Suppressor macrophage treated with lipopolysaccharide for 4 hours (primary cell): Measurements from ENCODE around the gene INO80E.
"Not testable (repeated sequence)": the region's sequence is repeated elsewhere in the genome, so short reads cannot be mapped to it uniquely, and the experiment has no call there.

Experiments
- DNase-seq: peaks from one replicate; pipeline ENCODE4 v3.0.0-alpha.2; 2020

The INO80E gene

GRCh38 chr16:30010844-30011713 lies 15.0 kb downstream of the INO80E start, which contains the start of gene DOC2A:
Gene DOC2A, minus strand, starts transcription at chr16:30011027. Its CDS starts 805 bp downstream, at chr16:30010222.
- peak; percentile 12 for DNase-seq

GRCh38 chr16:30011714-30012504 lies 15.9 kb downstream of the INO80E start:
- no peak for DNase-seq

DNA sequence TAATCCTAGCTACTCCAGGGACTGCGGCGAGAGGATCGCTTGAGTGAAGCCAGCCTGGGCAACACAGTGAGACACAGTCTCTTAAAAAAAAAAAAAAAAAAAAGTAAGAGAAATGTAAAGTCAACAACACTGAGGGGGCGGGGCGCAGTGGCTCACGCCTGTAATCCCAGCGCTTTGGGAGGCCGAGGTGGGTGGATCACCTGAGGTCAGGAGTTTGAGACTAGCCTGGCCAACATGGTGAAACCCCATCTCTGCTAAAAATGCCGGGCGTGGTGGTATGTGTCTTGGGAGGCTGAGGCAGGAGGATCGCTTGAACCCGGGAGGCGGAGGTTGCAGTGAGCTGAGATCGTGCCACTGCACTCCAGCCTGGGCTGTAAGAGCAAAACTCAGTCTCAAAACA lies 16.6 kb downstream of the INO80E start:
- not testable (repeated sequence) for DNase-seq

GRCh38 chr16:30015450-30015849 lies 19.4 kb downstream of the INO80E start:
- not testable (repeated sequence) for DNase-seq

GRCh38 chr16:30016555-30017276 lies 20.7 kb downstream of the INO80E start:
- DNase-seq = no peak

- DNase-seq = no peak
Measured at GRCh38 chr16:30017277-30017656, 21.2 kb downstream of the INO80E start.

GRCh38 chr16:30017937-30018336 lies 21.9 kb downstream of the INO80E start:
- DNase-seq = not testable (repeated sequence)

- no peak for DNase-seq
Measured at GRCh38 chr16:30018731-30019158, 22.7 kb downstream of the INO80E start.

GRCh38 chr16:30022887-30023286 lies 26.8 kb downstream of the INO80E start, which contains the start of gene C16orf92:
Gene C16orf92, plus strand, starts transcription at chr16:30023198. Its CDS starts 143 bp downstream, at chr16:30023341.
- DNase-seq = no peak

GRCh38 chr16:30023586-30023985 lies 27.5 kb downstream of the INO80E start:
- no peak for DNase-seq

- DNase-seq = no peak
Measured at GRCh38 chr16:30024451-30024850, 28.4 kb downstream of the INO80E start.

- no peak for DNase-seq
Measured at GRCh38 chr16:30025156-30025555, 29.1 kb downstream of the INO80E start.

- DNase-seq = no peak
Measured at GRCh38 chr16:30025574-30025973, 29.5 kb downstream of the INO80E start.

DNA sequence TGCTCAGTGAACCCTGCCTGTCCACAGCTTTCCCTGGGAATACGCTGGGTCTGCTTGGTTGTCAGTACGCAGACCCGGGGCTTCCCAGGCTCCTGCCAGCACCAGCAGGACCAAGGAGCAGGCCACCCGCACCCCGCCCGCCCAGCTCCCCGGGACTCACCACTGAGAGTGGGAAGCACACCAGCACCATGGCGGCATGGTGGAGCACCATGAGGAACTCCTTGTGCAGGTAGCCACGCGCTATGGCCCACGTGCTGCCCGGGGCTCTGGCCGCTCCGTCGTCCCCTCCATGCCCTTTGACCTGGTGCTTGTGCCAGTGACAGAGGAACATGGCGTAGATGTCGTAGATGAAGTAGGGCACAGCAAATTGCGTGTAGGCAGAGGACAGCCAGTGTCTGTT lies 30.4 kb downstream of the INO80E start:
- DNase-seq = no peak

GRCh38 chr16:30027588-30028437 lies 31.8 kb downstream of the INO80E start:
- DNase-seq = no peak

DNA sequence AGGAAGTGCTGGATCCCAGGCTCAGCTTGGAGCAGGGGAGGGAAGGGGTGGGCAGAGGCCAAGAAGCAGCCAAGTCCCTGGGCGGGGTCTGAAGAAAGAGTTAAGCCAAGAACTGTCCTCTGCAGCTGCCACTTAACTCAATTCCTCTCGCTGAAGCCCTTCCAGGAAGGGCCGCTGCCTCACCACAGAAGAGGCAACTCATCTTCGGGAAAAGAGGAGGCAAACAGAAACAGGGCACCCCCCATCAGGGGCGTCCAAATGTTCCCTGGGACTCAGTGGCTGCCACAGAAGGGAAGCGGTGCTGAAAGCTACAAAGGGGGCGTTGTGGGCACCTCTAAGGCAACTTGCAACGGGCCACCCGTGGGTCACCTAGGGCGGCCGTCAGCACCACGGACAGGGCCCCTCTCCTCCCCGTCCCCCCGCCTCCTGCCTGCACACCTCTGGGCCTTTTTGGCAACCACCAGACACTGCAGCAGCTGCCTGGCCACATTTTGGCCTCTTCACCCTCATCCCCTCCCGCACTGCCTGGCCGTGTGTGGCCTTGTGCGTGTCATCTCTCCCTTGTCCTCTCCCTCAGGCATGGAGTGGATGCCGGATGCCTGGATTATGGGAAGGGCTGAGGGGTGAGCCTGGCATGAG lies 32.5 kb downstream of the INO80E start:
- no peak for DNase-seq

- DNase-seq = no peak
Measured at GRCh38 chr16:30030011-30030685, 34.1 kb downstream of the INO80E start.

- no peak for DNase-seq
Measured at GRCh38 chr16:30030841-30031413, 34.9 kb downstream of the INO80E start, which contains the start of gene TLCD3B. Gene TLCD3B, minus strand, starts transcription at chr16:30031271. Its CDS starts 744 bp downstream, at chr16:30030527.

DNA sequence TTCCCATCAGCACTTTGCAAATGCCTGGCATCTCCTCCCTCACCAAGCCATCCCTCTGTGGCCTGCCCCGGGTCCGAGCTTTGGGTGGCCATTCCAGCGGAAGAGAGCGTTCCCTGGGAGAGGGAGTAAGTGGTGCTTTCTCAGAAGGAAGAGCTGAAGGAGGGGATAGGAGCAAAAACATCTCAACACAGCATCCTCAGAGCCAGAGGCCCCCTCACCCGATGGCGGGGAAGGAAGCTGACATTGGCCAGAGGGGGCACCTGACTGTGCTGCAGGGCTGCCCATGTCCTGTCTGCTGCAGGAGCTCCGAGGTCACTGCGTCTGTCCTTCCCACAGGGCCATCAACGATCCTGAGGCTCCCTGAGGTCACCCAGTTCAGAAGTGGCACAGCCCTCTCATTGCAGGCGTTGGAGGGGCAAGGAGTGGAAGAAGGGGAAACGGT lies 35.5 kb downstream of the INO80E start:
- DNase-seq = no peak

DNA sequence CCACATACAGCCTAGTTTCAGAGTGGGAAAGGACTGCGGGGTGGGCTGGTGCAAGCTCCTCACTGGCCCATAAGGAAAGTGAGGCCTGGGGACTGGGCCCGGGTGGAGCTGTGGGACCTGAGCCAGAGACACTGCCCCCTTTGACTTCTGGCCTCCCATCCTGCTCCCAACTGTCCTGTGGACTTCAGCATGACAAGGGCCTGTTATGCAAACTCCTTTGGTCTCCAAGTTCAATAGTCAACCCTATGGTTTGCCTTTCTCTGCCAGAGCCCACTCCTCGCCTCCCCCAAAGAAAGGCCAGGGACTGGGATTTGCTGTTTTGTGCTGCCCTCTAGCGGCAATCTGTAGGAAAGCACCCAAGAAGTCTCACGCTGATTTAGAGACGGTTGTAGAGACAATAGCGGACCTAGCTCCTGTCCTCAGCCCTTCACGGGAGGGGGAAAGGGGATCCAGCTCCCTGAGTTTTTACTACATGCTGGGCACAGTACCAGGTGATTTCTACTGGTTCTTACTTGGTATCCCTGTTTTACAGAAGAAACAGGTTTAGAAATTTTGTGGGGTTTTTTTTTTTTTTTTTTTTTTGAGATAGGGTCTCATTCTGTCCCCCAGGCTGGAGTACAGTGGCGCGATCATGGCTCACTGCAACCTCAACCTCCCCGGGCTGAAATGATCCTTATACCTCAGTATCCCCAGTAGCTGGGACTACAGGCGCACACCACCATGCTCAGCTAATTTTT lies 36.2 kb downstream of the INO80E start:
- peak; percentile 73 for DNase-seq
